Keratinocyte (primary cell): ENCODE results near the gene DNLZ. TPM values are rescaled to one million over a fixed set of nuclear protein-coding genes. Genes with fewer than 3 reads are reported as not detected.

ENCODE experiments used
- DNase-seq: peaks from one replicate; pipeline ENCODE4 v3.0.0-alpha.2; 2011; ENCODE audit warnings: low read depth, missing footprints, low spot score
- FAIRE-seq: peaks from 2 replicates; lab custom pipeline; 2011; peaks lifted over from hg19 to GRCh38; lab: Jason Lieb, UNC
- H2AFZ ChIP-seq: 2 replicates; pipeline ENCODE4 v1.6.0; 2012; ENCODE audit warnings: low read length, control low read depth, inconsistent platforms; ENCODE audit not compliant: control insufficient read depth
- H3K27ac ChIP-seq: 2 replicates; pipeline ENCODE4 v1.5.1; 2011; ENCODE audit warnings: low read length; ENCODE audit not compliant: control insufficient read depth, insufficient read depth
- H3K27me3 ChIP-seq: 3 replicates; pipeline ENCODE4 v1.6.0; 2011; ENCODE audit warnings: low read length; ENCODE audit not compliant: control insufficient read depth, insufficient read depth; ENCODE audit errors: extremely low read depth
- H3K36me3 ChIP-seq, 2 experiments: 2 replicates in 1 of 2; 3 replicates in 1 of 2; pipeline ENCODE4 v1.5.1; 2011; ENCODE audit warnings: low read length in 2 of 2, mild to moderate bottlenecking in 1 of 2; ENCODE audit not compliant: control insufficient read depth in 2 of 2, insufficient read depth in 2 of 2; ENCODE audit errors: extremely low read depth in 1 of 2
- H3K4me1 ChIP-seq: 3 replicates; pipeline ENCODE4 v1.5.1; 2011; ENCODE audit warnings: low read length; ENCODE audit not compliant: control insufficient read depth, insufficient read depth; ENCODE audit errors: extremely low read depth
- H3K4me2 ChIP-seq: 3 replicates; pipeline ENCODE4 v1.6.0; 2011; ENCODE audit warnings: low read depth, low read length; ENCODE audit not compliant: control insufficient read depth, insufficient read depth; ENCODE audit errors: extremely low read depth
- H3K4me3 ChIP-seq, 3 experiments: fragments of 200-600 bp in 1 of 3; sonication (generic) in 1 of 3; 2 replicates in 2 of 3; 3 replicates in 1 of 3; pipeline ENCODE4 v1.5.1; 2011 to 2016; ENCODE audit warnings: low read length in 3 of 3, mild to moderate bottlenecking in 3 of 3, control low read depth in 2 of 3, inconsistent platforms in 1 of 3, low read depth in 1 of 3, mixed read lengths in 1 of 3, mixed run types in 1 of 3, moderate library complexity in 1 of 3; ENCODE audit not compliant: control insufficient read depth in 2 of 3, insufficient read depth in 2 of 3; ENCODE audit errors: extremely low read depth in 1 of 3
- H3K79me2 ChIP-seq: 2 replicates; pipeline ENCODE4 v1.6.0; 2012; ENCODE audit warnings: low read length; ENCODE audit not compliant: control insufficient read depth, insufficient read depth
- H3K9ac ChIP-seq: 3 replicates; pipeline ENCODE4 v1.6.0; 2011; ENCODE audit warnings: low read length; ENCODE audit not compliant: control insufficient read depth, insufficient read depth; ENCODE audit errors: extremely low read depth
- H3K9me1 ChIP-seq: 3 replicates; pipeline ENCODE4 v1.6.0; 2011; ENCODE audit warnings: low read length; ENCODE audit not compliant: control insufficient read depth, insufficient read depth; ENCODE audit errors: extremely low read depth
- H3K9me3 ChIP-seq: 2 replicates; pipeline ENCODE4 v1.5.1; 2012; ENCODE audit warnings: low read depth, low read length; ENCODE audit not compliant: control insufficient read depth
- H4K20me1 ChIP-seq: 3 replicates; pipeline ENCODE4 v1.6.0; 2011; ENCODE audit warnings: low read length; ENCODE audit not compliant: control insufficient read depth, insufficient read depth; ENCODE audit errors: extremely low read depth
- EZH2 ChIP-seq: IDR thresholded peaks from one replicate; pipeline ENCODE4 v1.6.1; 2012; ENCODE audit warnings: inconsistent platforms, mild to moderate bottlenecking, low read length, moderate library complexity
- dilution Hi-C: fragments of 300-500 bp; cut with MboI; formaldehyde crosslinking; loops from one replicate; pipeline ENCODE4 v1.7.0; 2020; ENCODE audit warnings: low sequenced_read_pairs; ENCODE audit not compliant: extremely low pct_ligation_motif_present
- polyA plus RNA-seq, 5 experiments: library from polyadenylated mRNA; depleted of rRNA in 3 of 5; stranded (reverse) in 3 of 5; stranded (forward) in 1 of 5; unstranded in 1 of 5; fragments of >200 nt; gene quantifications; 1 replicate in 1 of 5; 2 replicates in 3 of 5; 3 replicates in 1 of 5; pipeline versions ENCODE4 v1.2.1 to v1.2.3, GENCODE V29; 2011 to 2012; ENCODE audit warnings: missing spikeins in 2 of 5, low read depth in 1 of 5, low replicate concordance in 1 of 5
- TF ChIP-seq, protein P1 (sequence below), 3 experiments: IDR thresholded peaks in 1 of 3; conservative IDR thresholded peaks in 1 of 3; optimal IDR thresholded peaks in 1 of 3; 2 replicates in 2 of 3; 3 replicates in 1 of 3; pipeline versions ENCODE3 to v1.5.1; 2011; ENCODE audit warnings: low read length in 3 of 3, mild to moderate bottlenecking in 3 of 3, moderate library complexity in 2 of 3, control low read depth in 1 of 3, inconsistent platforms in 1 of 3; ENCODE audit not compliant: insufficient read depth in 2 of 3; ENCODE audit errors: extremely low read depth in 1 of 3

Gene DNLZ
- polyA plus RNA-seq, 1 donor (not counting 4 experiments of a cell fraction or from before 2014, with no cell fraction given), result 6.7 TPM

DNA sequence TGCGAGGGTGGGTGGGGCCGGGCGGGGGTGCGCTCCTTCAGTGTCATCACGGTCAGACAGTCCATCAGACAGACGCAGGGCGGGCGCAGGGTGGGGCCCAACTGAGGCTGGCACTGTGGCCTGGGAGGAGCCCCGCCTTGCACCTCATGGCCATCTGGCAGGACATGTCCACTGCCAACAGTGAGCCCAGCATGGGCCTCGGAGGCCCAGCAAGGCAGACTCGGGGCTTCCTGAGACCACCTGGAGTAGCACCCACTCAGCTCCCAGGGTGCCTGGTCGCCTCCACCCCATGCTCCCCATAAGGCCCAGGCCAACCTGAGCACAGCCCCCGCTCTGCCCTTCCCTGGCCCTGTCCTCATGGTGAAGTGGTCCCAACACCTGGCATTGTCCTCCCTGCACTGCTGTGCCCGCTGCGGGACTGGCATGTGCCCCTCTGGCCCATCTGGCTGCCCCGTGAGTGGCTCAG is 44.7 kb downstream of the DNLZ start:
- no peak overlapping the region for H3K27ac ChIP-seq
- FAIRE-seq (no peak), DNase-seq (no peak)
- no peaks in the 10 kb centered on the region for H4K20me1 ChIP-seq
- dilution Hi-C loops, result no loop called here
- H3K4me1 ChIP-seq, result peaks cover 13% of the 10 kb centered on the region
- peaks cover 20% of the 10 kb centered on the region for H3K27me3 ChIP-seq
- H2AFZ ChIP-seq, result no peak overlapping the region
- H3K9me1 ChIP-seq, result no peaks in the 10 kb centered on the region
- H3K79me2 ChIP-seq, result no peaks in the 10 kb centered on the region
- H3K4me3 ChIP-seq, result no peak overlapping the region
- H3K9ac ChIP-seq, result no peak overlapping the region
- TF ChIP-seq, protein P1, sequence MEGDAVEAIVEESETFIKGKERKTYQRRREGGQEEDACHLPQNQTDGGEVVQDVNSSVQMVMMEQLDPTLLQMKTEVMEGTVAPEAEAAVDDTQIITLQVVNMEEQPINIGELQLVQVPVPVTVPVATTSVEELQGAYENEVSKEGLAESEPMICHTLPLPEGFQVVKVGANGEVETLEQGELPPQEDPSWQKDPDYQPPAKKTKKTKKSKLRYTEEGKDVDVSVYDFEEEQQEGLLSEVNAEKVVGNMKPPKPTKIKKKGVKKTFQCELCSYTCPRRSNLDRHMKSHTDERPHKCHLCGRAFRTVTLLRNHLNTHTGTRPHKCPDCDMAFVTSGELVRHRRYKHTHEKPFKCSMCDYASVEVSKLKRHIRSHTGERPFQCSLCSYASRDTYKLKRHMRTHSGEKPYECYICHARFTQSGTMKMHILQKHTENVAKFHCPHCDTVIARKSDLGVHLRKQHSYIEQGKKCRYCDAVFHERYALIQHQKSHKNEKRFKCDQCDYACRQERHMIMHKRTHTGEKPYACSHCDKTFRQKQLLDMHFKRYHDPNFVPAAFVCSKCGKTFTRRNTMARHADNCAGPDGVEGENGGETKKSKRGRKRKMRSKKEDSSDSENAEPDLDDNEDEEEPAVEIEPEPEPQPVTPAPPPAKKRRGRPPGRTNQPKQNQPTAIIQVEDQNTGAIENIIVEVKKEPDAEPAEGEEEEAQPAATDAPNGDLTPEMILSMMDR (optimal IDR thresholded peaks at IDR 0.05 in 1 of 3, IDR thresholded peaks at IDR 0.05 in 1 of 3, conservative IDR thresholded peaks at IDR 0.05 in 1 of 3; ENCODE audit: extremely low read depth in 1 of 3, insufficient read depth in 2 of 3, low read length in 3 of 3), result no peak
- no peak for TF ChIP-seq EZH2
- H3K9me3 ChIP-seq, result peaks cover 8% of the 10 kb centered on the region
- no peaks in the 10 kb centered on the region for H3K36me3 ChIP-seq
- H3K4me2 ChIP-seq, result no peak overlapping the region

DNA sequence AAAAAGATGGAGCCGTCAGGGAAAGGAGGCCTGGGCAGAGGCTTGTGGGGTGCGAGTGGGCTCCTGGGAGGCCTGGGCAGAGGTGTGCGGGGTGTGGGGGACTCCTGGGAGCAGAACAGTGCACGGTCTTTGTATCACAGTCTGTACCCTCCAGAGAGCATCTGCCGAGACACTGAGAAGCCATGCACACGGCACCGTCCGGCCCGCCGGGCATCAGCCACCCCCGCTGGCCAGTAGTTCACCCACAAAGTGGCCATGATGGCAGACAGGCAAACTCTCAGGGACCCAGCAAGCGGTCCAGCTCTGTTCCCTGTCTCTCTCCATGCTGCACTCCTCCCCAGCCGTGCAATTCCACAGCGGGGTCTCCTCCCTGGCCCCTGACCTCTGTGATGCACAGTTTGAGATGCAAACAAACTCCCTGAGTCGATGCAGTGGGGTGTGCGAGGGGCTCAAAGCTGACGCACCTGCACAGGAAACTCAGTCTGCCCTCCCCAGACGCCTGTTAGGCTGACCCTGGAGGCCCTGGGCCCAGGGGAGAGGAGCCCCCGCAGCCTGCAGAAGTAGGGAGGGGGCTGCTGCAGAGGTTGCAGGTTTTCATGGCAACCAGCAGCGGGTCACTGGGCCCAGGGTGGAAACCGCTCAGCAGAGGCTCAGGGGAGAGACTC is 45.3 kb downstream of the DNLZ start:
- DNase-seq (no peak), FAIRE-seq (no peak)
- Histone ChIP-seq H3K9me1 (no peaks in the 10 kb centered on the region), H3K4me3 (no peak overlapping the region), H3K9me3 (peaks cover 8% of the 10 kb centered on the region), H3K27me3 (peaks cover 17% of the 10 kb centered on the region), H3K4me1 (peaks cover 7% of the 10 kb centered on the region), H3K79me2 (no peaks in the 10 kb centered on the region), H3K4me2 (no peak overlapping the region), H4K20me1 (no peaks in the 10 kb centered on the region), H3K36me3 (no peaks in the 10 kb centered on the region), H3K9ac (no peak overlapping the region), H3K27ac (no peak overlapping the region), H2AFZ (no peak overlapping the region)
- dilution Hi-C loops, result no loop called here
- TF ChIP-seq, protein P1 (optimal IDR thresholded peaks at IDR 0.05 in 1 of 3, IDR thresholded peaks at IDR 0.05 in 1 of 3, conservative IDR thresholded peaks at IDR 0.05 in 1 of 3; ENCODE audit: extremely low read depth in 1 of 3, insufficient read depth in 2 of 3, low read length in 3 of 3), result no peak
- TF ChIP-seq EZH2, result no peak
